HG02571 (cell line): Measurements from ENCODE around the gene ATP9A.
"Not testable (repeated sequence)": the region's sequence is repeated elsewhere in the genome, so short reads cannot be mapped to it uniquely, and the experiment has no call there.

Experiments
- ATAC-seq: cut with Tn5 transposase; IDR thresholded peaks from one replicate; pipeline ENCODE4 v1.9.1; 2021; ENCODE audit warnings: mild to moderate bottlenecking, moderate library complexity; ENCODE audit not compliant: unreplicated experiment

The ATP9A gene

GRCh38 chr20:51797357-51798025 lies 29.3 kb upstream of the ATP9A start:
- no peak for ATAC-seq

- no peak for ATAC-seq
These were observed 28.1 kb upstream of the ATP9A start for GRCh38 chr20:51796340-51796739.

- ATAC-seq = no peak
These were observed 24.8 kb upstream of the ATP9A start for GRCh38 chr20:51792960-51793359.

GRCh38 chr20:51791626-51792025 lies 23.4 kb upstream of the ATP9A start:
- ATAC-seq = no peak

GRCh38 chr20:51790256-51790655 lies 22.1 kb upstream of the ATP9A start:
- ATAC-seq = no peak

- no peak for ATAC-seq
These were observed 21.2 kb upstream of the ATP9A start for GRCh38 chr20:51789434-51789833.

- no peak for ATAC-seq
These were observed 20.6 kb upstream of the ATP9A start for GRCh38 chr20:51788822-51789221.

GRCh38 chr20:51784299-51784698 lies 16.1 kb upstream of the ATP9A start:
- ATAC-seq = no peak

- not testable (repeated sequence) for ATAC-seq
These were observed 10.1 kb upstream of the ATP9A start for GRCh38 chr20:51778229-51778759.

- ATAC-seq = no peak
These were observed 7.1 kb upstream of the ATP9A start for GRCh38 chr20:51775241-51775640.

- no peak for ATAC-seq
These were observed 4.0 kb upstream of the ATP9A start for GRCh38 chr20:51772236-51772635.

- no peak for ATAC-seq
These were observed 1.9 kb upstream of the ATP9A start for GRCh38 chr20:51769976-51770615.

- no peak for ATAC-seq
These were observed 748 bp upstream of the ATP9A start for GRCh38 chr20:51768759-51769517.

- ATAC-seq = no peak
These were observed 960 bp downstream of the ATP9A start for GRCh38 chr20:51766994-51767866.

GRCh38 chr20:51765381-51765780 lies 2.8 kb downstream of the ATP9A start:
- ATAC-seq = not testable (repeated sequence)

- no peak for ATAC-seq
These were observed 4.1 kb downstream of the ATP9A start for GRCh38 chr20:51763965-51764602.

- no peak for ATAC-seq
These were observed 7.2 kb downstream of the ATP9A start for GRCh38 chr20:51760905-51761546.

- ATAC-seq = no peak
These were observed 8.2 kb downstream of the ATP9A start for GRCh38 chr20:51759769-51760510.

- no peak for ATAC-seq
These were observed 9.1 kb downstream of the ATP9A start for GRCh38 chr20:51758978-51759544.
